NCI-H1694 (cell line): ENCODE data around the gene TBC1D9.

Experiments used
- DNase-seq: peaks from one replicate; lab custom pipeline; 2025; lab: John Stamatoyannopoulos, UW

TBC1D9 gene

GRCh38 chr4:140720387-140721304, 35.5 kb downstream of the TBC1D9 start:
- DNase-seq = no peak

DNA sequence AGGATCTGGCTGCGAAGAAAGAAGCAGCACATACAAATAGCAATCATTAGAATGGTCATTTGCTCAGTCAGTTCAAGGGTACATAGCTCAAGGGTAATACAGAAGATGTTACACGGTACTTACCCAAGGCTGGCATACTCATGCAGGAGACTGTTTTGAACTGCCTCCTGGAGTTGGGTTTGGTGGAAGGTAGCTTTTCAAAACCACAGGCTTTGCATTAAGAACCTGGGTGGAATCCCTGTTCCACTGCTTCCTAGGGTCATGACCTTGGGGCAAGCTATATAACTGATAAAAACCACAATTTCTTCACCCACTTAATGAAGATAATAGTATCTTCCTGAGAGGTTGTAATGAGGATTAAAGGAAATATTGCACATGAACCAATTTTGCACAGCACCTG, 36.5 kb downstream of the TBC1D9 start:
- no peak for DNase-seq

- no peak for DNase-seq
These were observed 37.2 kb downstream of the TBC1D9 start for GRCh38 chr4:140719022-140719421.

GRCh38 chr4:140718241-140718952, 37.8 kb downstream of the TBC1D9 start:
- DNase-seq = no peak

DNA sequence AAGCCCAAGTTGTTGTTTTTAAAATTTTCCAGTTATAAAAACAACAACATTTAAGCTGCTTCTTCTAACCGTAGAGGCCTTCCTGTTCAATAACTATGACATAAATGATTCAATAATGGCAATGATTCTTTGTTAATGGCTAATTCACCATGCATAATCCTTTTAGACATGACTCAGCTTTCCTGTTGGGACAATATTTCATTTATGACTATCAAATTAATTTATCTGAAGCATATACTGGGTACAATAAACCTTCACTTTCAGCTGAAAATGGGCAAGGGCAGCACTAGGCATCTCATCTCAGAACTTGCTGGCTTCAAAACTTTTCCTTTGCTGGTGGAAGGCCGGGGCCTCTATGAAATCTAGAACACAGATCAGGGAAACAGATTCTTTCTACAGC, 38.9 kb downstream of the TBC1D9 start:
- no peak for DNase-seq

- no peak for DNase-seq
These were observed 41.1 kb downstream of the TBC1D9 start for GRCh38 chr4:140715119-140715518.

- DNase-seq = no peak
These were observed 44.3 kb downstream of the TBC1D9 start for GRCh38 chr4:140711910-140712309.

DNA sequence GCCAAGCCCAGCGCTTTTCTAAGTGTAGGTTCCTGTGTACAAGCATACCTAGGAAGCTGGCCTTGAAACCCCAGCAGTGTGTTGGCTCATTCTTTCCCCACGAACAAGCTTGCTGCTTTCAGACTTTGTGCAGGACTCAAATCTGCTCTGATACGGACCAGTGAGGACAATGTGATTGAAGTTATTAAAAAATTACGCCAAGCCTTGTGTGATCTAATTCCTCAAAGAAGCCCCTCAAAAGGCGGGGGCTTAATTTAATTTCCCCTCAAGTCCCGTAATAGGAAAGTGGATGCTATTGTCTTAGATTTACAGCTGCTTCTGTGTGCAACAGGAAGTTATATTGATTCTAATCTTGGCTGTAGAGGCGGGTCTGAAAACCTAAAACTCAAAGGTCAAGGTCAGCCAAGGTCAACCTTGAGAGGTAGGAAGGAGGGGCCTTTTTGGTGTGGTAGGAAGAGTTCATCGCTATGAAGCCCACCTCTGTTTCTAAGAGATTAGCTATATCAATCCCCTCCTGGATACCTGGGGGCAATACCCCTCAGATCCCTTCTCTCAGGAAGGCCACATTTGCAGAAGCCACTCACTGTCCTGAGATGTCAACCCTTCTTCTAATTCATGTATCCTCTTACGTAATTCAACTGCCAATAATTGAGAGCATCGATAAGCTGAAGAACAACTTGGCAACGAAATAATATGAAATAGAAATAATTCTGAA, 45.1 kb downstream of the TBC1D9 start:
- no peak for DNase-seq

GRCh38 chr4:140707325-140707724, 48.9 kb downstream of the TBC1D9 start:
- no peak for DNase-seq

DNA sequence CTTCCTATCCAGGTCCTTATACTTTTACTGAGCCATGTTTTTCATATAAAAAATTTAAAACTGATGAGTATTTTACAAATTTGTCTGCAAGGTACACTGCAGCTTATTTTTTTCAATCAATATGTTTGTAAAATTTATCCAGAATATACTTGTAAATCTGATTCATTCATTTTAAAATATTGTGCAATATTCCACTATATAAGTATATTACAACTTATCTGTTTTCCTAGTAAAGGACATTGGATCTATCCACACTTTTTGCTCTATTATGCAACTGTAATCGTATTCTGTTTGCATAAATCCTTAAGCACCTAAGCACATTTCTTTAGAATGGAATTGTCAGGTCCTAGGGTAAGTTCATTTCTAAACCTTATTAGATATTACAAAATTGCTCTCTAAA, 49.5 kb downstream of the TBC1D9 start:
- DNase-seq = no peak

GRCh38 chr4:140706276-140706625, 49.9 kb downstream of the TBC1D9 start:
- DNase-seq = no peak

DNA sequence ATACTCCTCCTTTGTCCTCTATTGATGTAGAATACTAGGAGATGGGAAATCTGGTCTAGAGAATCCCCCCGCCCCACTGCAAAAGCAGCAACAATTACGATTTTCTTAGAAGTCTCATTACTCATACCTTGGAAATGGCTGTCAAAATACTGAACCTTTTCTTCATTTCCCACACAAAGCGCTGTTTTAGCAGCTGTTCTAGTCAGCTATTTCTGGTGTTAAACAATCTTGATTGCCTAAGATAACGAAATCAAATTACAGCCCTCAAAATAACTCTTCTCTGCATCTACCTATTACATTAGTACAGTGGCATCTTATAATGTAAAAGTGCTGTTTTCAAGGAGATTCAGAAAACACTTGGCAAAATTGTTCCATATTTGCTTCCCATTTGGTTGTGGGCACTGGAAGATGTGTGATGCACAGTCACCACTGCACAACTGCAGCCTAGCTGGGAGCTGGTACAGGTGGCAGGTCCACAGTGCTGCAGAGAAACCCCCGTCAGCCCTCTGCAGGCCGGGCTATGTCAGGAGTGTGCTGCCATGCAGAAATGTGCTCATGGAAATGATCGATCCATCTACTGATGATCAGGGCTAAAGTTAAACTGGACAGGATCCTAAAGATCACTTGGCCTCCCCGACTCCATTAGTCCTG, 50.4 kb downstream of the TBC1D9 start:
- DNase-seq = no peak

DNA sequence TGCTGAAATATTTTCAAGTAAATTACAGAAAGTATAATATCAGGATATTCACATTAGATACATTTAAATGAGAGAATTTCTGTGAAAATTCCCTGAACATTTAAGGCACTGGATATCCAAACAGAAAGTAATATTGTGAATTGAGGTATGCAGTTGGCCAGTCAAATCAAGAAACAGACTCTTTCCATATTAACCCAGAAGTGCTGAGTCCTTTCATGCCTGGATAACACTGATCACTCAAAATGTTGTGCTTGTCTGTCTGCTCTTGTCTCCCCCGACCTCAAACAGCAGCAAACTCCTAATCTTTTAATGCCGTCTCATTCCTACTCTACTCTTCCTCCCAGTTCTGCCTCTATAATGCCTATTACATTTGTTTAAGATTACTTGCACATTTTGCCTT, 51.2 kb downstream of the TBC1D9 start:
- DNase-seq = no peak

GRCh38 chr4:140704392-140704960, 51.7 kb downstream of the TBC1D9 start:
- DNase-seq = no peak

DNA sequence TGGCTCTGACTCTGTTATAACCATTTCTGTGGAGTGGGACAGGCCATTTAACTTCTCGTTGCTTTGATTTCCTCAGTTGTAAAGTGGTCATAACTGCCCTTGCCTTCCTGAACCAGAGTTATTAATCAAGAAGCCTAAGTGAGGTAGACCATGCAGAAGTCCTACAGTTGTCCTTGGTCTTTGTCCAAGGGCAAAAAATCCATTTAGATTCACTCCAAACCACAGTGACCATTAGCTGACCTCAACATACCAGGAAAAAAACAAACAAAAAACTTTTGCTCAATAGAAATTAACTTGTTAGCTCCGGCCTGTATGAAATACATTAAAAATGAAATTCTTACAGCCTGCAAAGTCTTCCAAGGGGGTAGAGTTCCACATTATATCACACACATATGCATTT, 52.7 kb downstream of the TBC1D9 start:
- no peak for DNase-seq

- DNase-seq = no peak
These were observed 54.0 kb downstream of the TBC1D9 start for GRCh38 chr4:140702096-140702757.

DNA sequence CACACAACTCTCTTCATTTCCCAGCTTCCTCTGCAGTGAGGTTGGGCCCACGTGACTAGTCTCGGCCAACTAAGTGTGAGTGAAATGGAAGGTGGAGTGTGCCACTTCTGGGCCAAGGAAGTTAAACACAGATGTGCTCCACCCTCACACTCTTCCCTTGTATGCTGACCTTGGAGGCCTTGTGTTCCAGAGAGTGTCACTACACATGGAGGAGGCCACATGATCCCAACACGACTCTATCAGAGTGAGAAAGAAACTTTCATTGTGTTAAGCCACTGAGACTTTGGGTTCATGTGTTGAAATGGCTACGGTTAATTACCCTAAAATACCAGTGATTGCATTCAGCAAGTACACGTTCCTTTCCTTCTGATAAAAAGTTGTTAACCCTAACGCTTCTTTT, 55.1 kb downstream of the TBC1D9 start:
- DNase-seq = no peak

GRCh38 chr4:140697709-140698560, 58.2 kb downstream of the TBC1D9 start:
- no peak for DNase-seq

- no peak for DNase-seq
These were observed 60.7 kb downstream of the TBC1D9 start for GRCh38 chr4:140695483-140695882.

DNA sequence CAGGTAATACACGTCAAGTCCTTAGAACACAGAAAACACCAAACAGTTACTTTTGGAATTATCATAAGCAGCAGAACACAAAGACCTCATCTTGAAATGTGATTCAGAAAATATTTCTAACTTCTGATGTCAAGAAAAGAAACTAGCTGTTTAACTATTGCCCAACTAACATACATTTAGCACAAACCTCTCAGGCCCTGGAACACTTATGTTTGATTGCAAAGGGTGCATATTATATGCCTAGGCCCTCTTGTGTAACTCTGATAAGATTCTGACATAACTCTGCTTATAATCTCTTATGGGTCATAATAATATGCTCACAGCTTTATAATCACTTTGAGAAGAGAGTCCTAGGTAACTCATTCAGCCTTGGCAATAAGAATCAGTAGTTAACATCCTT, 62.6 kb downstream of the TBC1D9 start:
- DNase-seq = no peak
